SH-SY5Y (cell line): Measurements from ENCODE around the gene DIAPH3.

Source experiments
- GATA2 ChIP-seq: IDR thresholded peaks from 2 replicates; pipeline ENCODE4 v1.6.1; 2011; ENCODE audit warnings: mild to moderate bottlenecking, low read depth, low read length
- GATA3 ChIP-seq: IDR thresholded peaks from 2 replicates; pipeline ENCODE4 v1.6.1; 2011; ENCODE audit warnings: low read depth, mild to moderate bottlenecking, low read length, moderate library complexity

- TF ChIP-seq GATA2, result no peak
- no peak for TF ChIP-seq GATA3
Observed at GRCh38 chr13:59843040-59843439, 320.7 kb downstream of the DIAPH3 start.
